ENCODE results near the gene NF2.

The NF2 gene

DNA sequence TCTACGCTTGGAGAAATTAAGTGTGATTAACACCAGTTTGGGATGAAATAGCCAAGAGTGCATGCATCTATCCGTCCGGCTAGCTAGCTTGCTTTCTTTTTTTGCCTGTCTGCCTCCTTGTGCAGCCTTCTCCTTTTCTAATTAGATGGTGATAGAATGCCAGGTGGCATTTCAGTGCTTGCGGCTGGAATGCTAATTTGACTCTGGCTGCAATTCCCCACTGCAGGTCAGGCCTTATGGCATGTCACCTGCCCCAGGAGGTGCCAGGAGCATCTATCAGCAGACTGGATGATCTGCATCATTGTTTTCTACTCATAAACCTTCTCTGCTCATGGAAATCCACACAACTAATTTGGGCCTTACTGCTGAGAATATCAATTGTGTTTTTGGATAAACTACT lies 65.2 kb downstream of the NF2 start:
- in situ Hi-C loops (cut with HindIII; ENCODE audit: low pct_unique_long_range_greater_than_20kb, low sequenced_read_pairs): no loop called here
- DNase-seq (ENCODE audit: low read depth in 1 of 2, low spot score in 1 of 2): no peak
- TF ChIP-seq JUND (IDR thresholded peaks at IDR 0.05; ENCODE audit: low read depth): no peak

DNA sequence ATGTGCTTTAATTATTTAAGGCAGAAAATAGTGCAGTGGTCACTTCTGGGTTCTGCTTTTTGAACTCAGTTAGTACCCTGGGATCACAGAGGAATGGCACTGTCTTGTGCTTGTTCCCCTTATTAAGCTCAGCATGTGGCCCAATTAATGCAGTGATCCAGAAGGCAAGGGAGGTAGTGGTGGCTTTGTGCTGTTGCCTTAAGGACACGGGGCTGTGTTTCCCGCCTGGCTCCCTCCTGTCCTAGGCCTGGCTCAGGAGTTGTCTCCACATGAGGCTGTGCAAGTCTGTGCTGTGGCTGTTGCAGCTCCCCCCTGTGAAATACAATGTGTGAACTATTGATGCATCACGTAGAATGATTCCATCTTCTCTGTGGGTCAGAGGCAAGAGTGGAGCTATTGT lies 67.2 kb downstream of the NF2 start:
- in situ Hi-C loops (cut with HindIII; ENCODE audit: low pct_unique_long_range_greater_than_20kb, low sequenced_read_pairs): no loop called here
- no peak for TF ChIP-seq JUND (IDR thresholded peaks at IDR 0.05; ENCODE audit: low read depth)
- no peak for DNase-seq (ENCODE audit: low read depth in 1 of 2, low spot score in 1 of 2)

DNA sequence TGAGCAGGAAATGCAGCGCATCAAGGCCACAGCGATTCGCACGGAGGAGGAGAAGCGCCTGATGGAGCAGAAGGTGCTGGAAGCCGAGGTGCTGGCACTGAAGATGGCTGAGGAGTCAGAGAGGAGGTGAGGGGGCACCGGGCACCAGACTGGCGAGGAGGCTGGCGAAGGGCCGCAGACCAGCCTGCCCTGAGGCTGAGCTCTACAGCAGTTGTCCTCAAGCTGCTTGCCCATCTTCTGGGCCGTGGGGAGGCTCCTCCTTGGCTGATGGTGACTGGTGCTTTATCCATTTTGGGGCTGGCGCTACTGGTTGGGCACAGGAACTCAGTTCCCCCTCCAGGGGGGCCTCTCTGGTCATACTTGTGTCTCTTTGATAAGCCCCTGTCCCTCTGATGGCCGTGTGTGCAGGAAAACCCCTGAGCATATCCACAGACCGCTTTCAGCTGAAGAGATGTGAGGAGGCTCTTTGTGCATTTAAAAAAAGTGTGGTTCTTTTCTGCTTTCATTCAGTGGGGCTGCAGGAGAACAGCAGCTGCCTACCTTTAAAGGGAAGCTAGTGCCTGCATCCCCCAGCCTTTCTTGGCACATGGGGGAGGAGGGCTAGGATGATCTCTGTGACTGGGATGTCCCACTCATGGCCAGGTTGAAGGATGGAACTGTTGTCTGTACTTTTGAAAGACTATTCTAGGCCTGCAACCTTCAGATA lies 70.1 kb downstream of the NF2 start:
- in situ Hi-C loops (cut with HindIII; ENCODE audit: low pct_unique_long_range_greater_than_20kb, low sequenced_read_pairs): no loop called here
- no peak for TF ChIP-seq JUND (IDR thresholded peaks at IDR 0.05; ENCODE audit: low read depth)
- no peak for DNase-seq (ENCODE audit: low read depth in 1 of 2, low spot score in 1 of 2)

DNA sequence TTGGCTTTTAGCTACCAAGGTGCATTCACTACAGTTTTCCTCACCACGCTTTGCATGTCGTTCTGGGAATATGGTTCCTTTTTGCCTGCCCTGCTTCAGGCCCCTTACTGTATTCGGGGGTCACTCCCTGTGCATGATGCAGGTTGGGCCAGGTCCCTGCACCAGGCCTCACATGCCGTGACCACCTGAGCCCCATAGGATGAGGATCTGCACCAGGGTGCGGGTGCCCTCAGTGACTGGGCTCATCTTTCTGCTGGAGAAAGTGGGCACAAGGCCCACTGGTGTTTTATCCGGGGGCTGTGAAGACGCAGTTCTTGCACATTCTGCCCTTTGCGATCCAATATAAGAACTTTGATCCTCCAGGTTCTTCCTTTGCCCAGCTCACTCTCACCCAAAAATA lies 70.7 kb downstream of the NF2 start:
- TF ChIP-seq JUND (IDR thresholded peaks at IDR 0.05; ENCODE audit: low read depth): no peak
- no peak for DNase-seq (ENCODE audit: low read depth in 1 of 2, low spot score in 1 of 2)
- in situ Hi-C loops (cut with HindIII; ENCODE audit: low pct_unique_long_range_greater_than_20kb, low sequenced_read_pairs): no loop called here

DNA sequence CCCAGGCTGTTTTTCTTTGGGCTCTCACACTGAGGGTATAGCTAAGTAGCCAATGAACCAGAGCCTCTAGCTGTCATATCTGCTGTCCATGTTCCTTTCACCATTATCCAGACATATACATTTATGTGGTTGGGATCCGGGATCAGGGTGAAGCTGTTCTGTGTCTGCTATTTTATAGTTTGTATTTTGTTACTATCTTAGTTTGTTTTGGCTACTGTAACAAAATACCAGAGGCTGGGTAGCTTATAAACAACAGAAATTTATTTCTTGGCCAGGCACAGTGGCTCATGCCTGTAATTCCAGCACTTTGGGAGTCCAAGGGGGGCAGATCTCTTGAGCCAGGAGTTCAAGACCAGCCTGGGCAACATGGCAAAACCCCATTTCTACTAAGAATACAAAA lies 75.9 kb downstream of the NF2 start:
- no peak for TF ChIP-seq JUND (IDR thresholded peaks at IDR 0.05; ENCODE audit: low read depth)
- in situ Hi-C loops (cut with HindIII; ENCODE audit: low pct_unique_long_range_greater_than_20kb, low sequenced_read_pairs): no loop called here
- DNase-seq (ENCODE audit: low read depth in 1 of 2, low spot score in 1 of 2): no peak

DNA sequence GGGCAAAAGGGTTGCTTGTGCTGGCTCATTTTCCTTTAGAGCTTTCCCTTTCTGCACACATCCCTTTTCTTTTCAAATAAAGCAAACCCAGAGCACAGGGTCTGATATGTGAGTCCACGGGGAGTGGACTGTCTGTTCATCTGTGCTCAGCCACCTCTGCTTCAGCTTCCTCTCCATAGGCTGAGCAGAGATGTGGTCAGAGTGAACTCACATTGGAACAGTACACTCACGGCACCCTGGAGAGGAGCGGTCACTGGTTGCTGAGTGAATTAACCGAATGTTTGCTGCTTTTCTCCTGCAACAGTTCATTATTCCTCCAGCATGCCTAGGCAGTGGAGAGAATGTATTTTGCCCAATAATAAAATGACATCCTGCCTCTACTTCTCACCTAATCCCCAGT lies 80.1 kb downstream of the NF2 start:
- TF ChIP-seq JUND (IDR thresholded peaks at IDR 0.05; ENCODE audit: low read depth): no peak
- no peak for DNase-seq (ENCODE audit: low read depth in 1 of 2, low spot score in 1 of 2)
- in situ Hi-C loops (cut with HindIII; ENCODE audit: low pct_unique_long_range_greater_than_20kb, low sequenced_read_pairs): no loop called here

DNA sequence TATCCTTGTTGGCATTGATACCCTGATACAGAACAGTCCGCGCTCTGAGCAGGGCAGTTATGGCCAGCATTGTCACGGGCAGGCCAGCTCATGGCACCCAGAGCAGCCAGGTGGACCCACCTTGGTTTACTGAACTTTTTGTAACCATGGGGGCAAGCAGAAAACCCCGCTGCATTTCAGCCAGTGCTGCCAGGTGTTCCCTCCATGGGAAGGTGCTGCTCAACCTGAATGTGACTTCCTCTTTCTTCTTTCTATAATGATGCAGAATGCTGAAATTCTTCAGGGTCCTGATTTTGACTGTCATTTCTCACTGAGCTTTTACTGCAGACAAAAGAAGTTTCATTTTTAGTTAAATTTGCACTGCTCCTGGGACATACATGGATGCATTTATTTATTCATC lies 80.8 kb downstream of the NF2 start:
- in situ Hi-C loops (cut with HindIII; ENCODE audit: low pct_unique_long_range_greater_than_20kb, low sequenced_read_pairs): no loop called here
- no peak for DNase-seq (ENCODE audit: low read depth in 1 of 2, low spot score in 1 of 2)
- no peak for TF ChIP-seq JUND (IDR thresholded peaks at IDR 0.05; ENCODE audit: low read depth)

DNA sequence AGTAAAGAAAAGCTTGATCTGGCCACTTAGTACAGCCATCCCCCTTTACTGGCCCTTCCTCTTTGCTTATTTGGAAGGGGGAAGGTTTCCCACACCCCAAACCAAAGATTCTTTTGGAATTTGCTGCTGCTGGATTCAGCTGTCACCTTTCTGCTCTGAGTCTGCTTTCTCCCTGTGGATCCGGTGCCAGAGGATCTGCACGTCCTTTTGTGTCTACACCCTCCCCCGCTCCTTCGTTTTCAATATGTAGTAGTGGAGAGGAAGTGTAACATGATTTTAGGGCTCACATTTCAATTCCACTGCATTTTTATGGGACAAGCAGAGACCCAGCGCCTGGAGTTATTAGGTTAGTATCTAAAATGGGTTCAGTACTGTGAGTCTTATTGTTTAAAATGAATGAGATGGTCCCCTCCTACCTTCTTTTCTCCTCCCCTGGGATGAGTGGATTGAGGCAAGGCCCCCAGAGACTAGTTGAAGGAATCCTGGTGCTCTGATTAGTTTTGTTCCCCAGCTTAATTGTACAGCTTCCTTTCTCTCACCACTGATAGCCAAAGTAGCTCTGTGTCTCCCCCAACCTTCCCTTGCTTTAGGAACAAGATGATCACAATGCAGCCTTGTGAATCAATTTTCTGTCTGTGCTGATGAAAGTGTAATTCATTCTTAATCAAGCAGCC lies 85.9 kb downstream of the NF2 start:
- TF ChIP-seq JUND (IDR thresholded peaks at IDR 0.05; ENCODE audit: low read depth): no peak
- in situ Hi-C loops (cut with HindIII; ENCODE audit: low pct_unique_long_range_greater_than_20kb, low sequenced_read_pairs): no loop called here
- no peak for DNase-seq (ENCODE audit: low read depth in 1 of 2, low spot score in 1 of 2)

DNA sequence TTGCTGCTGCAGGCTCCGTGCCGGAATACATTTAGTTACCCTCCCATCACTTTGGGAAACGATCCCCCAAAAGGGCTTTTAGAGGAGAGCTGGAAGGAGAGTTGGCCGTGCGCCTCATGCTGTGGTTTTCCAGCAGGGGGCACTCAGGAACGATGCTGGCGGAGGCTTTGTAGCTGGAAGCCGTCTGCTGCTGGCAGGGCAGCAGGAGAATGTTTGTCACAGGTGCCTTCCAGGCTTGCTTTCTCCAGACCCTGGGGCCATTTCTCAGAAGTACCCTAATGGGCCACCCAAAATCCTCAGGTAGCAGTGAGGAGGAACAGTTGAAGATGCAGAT lies 86.4 kb downstream of the NF2 start:
- in situ Hi-C loops (cut with HindIII; ENCODE audit: low pct_unique_long_range_greater_than_20kb, low sequenced_read_pairs): no loop called here
- peak in 1 of 2 experiments; percentile 39 for DNase-seq (ENCODE audit: low read depth in 1 of 2, low spot score in 1 of 2)

DNA sequence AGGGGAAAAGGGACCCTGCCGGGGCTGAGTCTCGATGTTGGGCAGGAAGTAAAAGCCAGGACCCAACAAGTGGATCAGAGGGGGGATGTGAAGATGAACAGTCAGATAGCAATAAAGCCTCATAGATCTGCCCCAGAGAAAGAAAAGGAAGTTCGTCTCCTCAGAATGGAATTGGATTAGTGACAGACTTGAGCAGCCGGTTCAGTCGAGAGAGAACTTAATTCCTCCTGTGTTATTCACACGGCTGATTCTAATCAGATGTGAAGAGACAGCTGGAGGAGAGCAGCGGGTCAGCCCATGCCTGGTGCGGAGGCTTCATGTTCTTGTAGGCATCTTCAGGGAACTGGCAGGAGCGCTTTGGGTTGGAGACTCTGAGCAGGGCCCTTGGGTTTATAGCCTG lies 87.0 kb downstream of the NF2 start:
- in situ Hi-C loops (cut with HindIII; ENCODE audit: low pct_unique_long_range_greater_than_20kb, low sequenced_read_pairs): no loop called here
- peak in 1 of 2 experiments; percentile 50 for DNase-seq (ENCODE audit: low read depth in 1 of 2, low spot score in 1 of 2)
- TF ChIP-seq JUND (IDR thresholded peaks at IDR 0.05; ENCODE audit: low read depth): no peak

More for the DNA sequence above, 86.4 kb downstream of the NF2 start:
- TF ChIP-seq JUND (IDR thresholded peaks at IDR 0.05; ENCODE audit: low read depth): no peak

DNA sequence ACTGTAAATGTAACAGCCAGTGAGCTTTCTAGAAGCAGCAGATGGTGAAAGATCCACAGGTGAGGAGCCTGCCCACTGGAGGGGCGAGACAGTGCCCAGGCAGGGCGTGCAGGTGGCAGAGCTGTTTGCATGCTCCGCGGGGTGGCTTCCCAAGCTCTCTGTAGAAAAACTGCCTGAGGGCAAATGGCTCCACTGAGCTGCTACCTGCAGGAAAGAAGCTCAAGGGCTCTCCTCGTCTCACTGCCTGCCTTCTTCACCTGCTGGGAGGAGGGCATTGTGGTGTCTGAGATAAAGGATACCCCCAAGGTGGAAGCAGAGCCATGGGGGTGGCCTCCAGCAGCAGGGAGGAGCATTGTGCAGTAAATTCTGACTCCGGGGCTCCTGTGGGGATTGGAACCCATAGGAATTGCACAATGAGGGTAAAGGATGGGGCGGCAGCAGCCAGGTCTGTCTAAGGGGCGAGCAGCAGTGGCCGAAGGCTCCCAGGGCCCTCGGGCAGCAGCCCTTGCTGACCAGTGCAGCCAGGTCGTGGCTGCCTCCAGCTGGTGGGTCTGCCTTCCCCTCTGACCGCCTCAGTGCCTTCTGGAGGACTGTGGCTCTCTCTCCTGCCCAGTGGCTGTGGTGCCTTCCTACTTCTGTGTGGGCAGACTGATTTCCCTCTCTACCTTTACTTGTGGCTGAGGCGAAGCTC lies 88.3 kb downstream of the NF2 start:
- peak in 1 of 2 experiments; percentile 42 for DNase-seq (ENCODE audit: low read depth in 1 of 2, low spot score in 1 of 2)
- in situ Hi-C loops (cut with HindIII; ENCODE audit: low pct_unique_long_range_greater_than_20kb, low sequenced_read_pairs): no loop called here
- no peak for TF ChIP-seq JUND (IDR thresholded peaks at IDR 0.05; ENCODE audit: low read depth)

DNA sequence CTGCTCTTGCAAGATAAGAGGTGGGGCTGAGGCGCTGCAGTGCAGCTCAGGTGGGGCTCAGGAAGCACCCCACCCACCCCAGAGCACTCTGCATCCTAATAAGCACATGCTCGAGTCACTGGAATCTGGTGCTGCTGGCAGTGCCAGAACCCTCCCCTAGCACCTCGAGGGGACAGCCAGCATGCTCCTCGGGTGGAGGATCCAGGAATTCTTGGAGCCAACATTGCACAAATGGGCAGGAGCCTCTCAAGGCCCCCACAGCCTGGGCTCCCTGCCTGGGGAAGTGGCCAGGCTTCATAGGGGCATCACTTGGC lies 88.9 kb downstream of the NF2 start:
- in situ Hi-C loops (cut with HindIII; ENCODE audit: low pct_unique_long_range_greater_than_20kb, low sequenced_read_pairs): no loop called here
- no peak for DNase-seq (ENCODE audit: low read depth in 1 of 2, low spot score in 1 of 2)
- no peak for TF ChIP-seq JUND (IDR thresholded peaks at IDR 0.05; ENCODE audit: low read depth)

DNA sequence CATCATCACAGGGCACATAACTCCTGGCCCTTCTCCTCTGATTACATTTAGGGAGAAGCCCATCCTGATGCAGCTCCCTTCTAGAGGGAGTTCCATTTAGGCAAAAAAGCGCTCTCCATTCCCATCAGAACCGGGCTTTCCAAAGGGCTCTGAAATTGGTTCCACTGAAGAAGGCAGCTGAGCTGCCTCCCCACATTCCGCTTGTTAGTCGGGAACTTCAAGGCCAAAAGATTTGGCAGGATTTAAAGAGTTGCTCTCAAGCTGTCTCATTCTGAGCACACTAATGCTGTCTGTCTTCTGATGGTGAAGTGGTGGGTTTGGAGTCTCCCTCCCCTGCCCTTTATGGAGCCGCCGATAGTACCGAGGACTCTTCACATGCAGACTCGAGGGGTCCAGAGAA lies 89.7 kb downstream of the NF2 start:
- no peak for DNase-seq (ENCODE audit: low read depth in 1 of 2, low spot score in 1 of 2)
- in situ Hi-C loops (cut with HindIII; ENCODE audit: low pct_unique_long_range_greater_than_20kb, low sequenced_read_pairs): no loop called here
- no peak for TF ChIP-seq JUND (IDR thresholded peaks at IDR 0.05; ENCODE audit: low read depth)
